ENCODE measurements around the gene NR1D1. TPM values are rescaled to one million over a fixed set of nuclear protein-coding genes. Genes with fewer than 3 reads are reported as not detected.

NR1D1 gene
- total and polyA plus RNA-seq, 2 of the 13 experiments (the other 11 are each of a cell fraction or from before 2014, with no cell fraction given): 2.1 to 2.7 TPM

DNA sequence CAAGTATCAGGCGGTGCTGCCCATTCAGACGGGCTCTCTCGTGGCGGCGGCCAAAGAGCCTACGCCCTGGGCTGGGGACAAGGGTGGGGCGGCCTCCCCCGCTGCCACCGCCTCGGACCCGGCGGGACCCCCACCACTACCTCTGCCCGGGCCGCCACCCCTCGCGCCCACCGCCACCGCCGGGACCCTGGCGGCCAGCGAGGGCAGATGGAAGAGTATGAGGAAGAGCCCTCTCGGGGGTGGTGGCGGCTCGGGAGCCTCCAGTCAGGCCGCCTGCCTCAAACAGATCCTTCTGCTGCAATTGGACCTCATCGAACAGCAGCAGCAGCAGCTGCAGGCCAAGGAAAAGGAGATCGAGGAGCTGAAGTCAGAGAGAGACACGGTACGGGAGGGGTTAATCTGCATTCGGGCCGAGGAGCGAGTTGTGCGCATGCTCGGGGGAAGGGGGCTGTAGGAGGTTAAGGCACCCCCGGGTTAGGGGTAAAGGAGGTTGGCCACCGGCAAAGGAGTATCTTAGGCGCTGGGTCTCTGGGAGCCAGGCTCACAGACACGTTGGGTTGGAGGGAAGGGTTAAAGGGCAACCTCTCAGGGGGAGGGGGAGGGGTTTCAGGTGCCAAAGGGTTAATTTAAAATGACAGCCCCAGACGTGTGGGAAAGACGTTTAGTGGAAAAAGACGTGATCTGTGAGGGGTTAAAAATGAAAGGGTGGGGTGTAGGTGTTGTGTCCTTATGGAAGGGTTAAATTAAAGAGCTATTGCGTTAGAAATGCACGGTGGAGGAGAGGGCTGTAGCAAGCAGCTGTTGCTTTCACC is 22.8 kb upstream of the NR1D1 start (continued):
- TF ChIP-seq ZNF138 (CRISPR knock-in tag; IDR thresholded peaks at IDR 0.05; ENCODE audit: low read depth) (no peak), KMT2A (CRISPR knock-in tag; IDR thresholded peaks at IDR 0.05) (no peak; the same call in 1 of the 2 replicates), MAFG (CRISPR knock-in tag; IDR thresholded peaks at IDR 0.05) (no peak; the same call in 1 of the 2 replicates), KLF9 (CRISPR knock-in tag; IDR thresholded peaks at IDR 0.05; ENCODE audit: low read depth) (no peak), ISX (CRISPR knock-in tag; conservative IDR thresholded peaks at IDR 0.05) (no peak), ZNF562 (CRISPR knock-in tag; IDR thresholded peaks at IDR 0.05; ENCODE audit: borderline replicate concordance) (no peak), NR2F1 (CRISPR knock-in tag; IDR thresholded peaks at IDR 0.05) (peak in 1 of 2 experiments; percentile 85; a peak in 2 of 4 replicates), ATF7-NPFF (CRISPR knock-in tag; IDR thresholded peaks at IDR 0.05; ENCODE audit: low read depth) (peak; percentile 58; the same call in 1 of the 2 replicates), NFYC (CRISPR knock-in tag; IDR thresholded peaks at IDR 0.05) (no peak), TBL1XR1 (IDR thresholded peaks at IDR 0.05; ENCODE audit: borderline replicate concordance, low read length, partially characterized antibody) (peak; percentile 51), RFX3 (CRISPR knock-in tag; IDR thresholded peaks at IDR 0.05) (no peak), ZNF772 (CRISPR knock-in tag; IDR thresholded peaks at IDR 0.05) (peak; percentile 46; the same call in 1 of the 2 replicates), YEATS2 (CRISPR knock-in tag; IDR thresholded peaks at IDR 0.05; ENCODE audit: borderline replicate concordance) (no peak), JUNB (CRISPR knock-in tag; IDR thresholded peaks at IDR 0.05; ENCODE audit: borderline replicate concordance) (no peak), TOE1 (CRISPR knock-in tag; IDR thresholded peaks at IDR 0.05) (no peak), KLF6 (CRISPR knock-in tag; IDR thresholded peaks at IDR 0.05) (no peak), ZNF781 (CRISPR knock-in tag; IDR thresholded peaks at IDR 0.05; ENCODE audit: borderline replicate concordance, not compliant biosample characterization) (peak; percentile 63), PAF1 (CRISPR knock-in tag; IDR thresholded peaks at IDR 0.05) (no peak)
- TF ChIP-seq, protein P1, sequence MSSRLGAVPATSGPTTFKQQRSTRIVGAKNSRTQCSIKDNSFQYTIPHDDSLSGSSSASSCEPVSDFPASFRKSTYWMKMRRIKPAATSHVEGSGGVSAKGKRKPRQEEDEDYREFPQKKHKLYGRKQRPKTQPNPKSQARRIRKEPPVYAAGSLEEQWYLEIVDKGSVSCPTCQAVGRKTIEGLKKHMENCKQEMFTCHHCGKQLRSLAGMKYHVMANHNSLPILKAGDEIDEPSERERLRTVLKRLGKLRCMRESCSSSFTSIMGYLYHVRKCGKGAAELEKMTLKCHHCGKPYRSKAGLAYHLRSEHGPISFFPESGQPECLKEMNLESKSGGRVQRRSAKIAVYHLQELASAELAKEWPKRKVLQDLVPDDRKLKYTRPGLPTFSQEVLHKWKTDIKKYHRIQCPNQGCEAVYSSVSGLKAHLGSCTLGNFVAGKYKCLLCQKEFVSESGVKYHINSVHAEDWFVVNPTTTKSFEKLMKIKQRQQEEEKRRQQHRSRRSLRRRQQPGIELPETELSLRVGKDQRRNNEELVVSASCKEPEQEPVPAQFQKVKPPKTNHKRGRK (CRISPR knock-in tag; IDR thresholded peaks at IDR 0.05): no peak
- TF ChIP-seq, protein P2, sequence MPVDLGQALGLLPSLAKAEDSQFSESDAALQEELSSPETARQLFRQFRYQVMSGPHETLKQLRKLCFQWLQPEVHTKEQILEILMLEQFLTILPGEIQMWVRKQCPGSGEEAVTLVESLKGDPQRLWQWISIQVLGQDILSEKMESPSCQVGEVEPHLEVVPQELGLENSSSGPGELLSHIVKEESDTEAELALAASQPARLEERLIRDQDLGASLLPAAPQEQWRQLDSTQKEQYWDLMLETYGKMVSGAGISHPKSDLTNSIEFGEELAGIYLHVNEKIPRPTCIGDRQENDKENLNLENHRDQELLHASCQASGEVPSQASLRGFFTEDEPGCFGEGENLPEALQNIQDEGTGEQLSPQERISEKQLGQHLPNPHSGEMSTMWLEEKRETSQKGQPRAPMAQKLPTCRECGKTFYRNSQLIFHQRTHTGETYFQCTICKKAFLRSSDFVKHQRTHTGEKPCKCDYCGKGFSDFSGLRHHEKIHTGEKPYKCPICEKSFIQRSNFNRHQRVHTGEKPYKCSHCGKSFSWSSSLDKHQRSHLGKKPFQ (CRISPR knock-in tag; IDR thresholded peaks at IDR 0.05; ENCODE audit: insufficient replicate concordance): peak; percentile 1
- TF ChIP-seq, protein P3, sequence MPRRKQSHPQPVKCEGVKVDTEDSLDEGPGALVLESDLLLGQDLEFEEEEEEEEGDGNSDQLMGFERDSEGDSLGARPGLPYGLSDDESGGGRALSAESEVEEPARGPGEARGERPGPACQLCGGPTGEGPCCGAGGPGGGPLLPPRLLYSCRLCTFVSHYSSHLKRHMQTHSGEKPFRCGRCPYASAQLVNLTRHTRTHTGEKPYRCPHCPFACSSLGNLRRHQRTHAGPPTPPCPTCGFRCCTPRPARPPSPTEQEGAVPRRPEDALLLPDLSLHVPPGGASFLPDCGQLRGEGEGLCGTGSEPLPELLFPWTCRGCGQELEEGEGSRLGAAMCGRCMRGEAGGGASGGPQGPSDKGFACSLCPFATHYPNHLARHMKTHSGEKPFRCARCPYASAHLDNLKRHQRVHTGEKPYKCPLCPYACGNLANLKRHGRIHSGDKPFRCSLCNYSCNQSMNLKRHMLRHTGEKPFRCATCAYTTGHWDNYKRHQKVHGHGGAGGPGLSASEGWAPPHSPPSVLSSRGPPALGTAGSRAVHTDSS (CRISPR knock-in tag; conservative IDR thresholded peaks at IDR 0.05): no peak
- TF ChIP-seq, protein P4, sequence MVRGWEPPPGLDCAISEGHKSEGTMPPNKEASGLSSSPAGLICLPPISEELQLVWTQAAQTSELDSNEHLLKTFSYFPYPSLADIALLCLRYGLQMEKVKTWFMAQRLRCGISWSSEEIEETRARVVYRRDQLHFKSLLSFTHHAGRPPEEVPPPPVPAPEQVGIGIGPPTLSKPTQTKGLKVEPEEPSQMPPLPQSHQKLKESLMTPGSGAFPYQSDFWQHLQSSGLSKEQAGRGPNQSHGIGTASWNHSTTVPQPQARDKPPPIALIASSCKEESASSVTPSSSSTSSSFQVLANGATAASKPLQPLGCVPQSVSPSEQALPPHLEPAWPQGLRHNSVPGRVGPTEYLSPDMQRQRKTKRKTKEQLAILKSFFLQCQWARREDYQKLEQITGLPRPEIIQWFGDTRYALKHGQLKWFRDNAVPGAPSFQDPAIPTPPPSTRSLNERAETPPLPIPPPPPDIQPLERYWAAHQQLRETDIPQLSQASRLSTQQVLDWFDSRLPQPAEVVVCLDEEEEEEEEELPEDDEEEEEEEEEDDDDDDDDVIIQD (CRISPR knock-in tag; IDR thresholded peaks at IDR 0.05; ENCODE audit: low read depth): no peak
- TF ChIP-seq, protein P5, sequence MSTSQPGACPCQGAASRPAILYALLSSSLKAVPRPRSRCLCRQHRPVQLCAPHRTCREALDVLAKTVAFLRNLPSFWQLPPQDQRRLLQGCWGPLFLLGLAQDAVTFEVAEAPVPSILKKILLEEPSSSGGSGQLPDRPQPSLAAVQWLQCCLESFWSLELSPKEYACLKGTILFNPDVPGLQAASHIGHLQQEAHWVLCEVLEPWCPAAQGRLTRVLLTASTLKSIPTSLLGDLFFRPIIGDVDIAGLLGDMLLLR (CRISPR knock-in tag; IDR thresholded peaks at IDR 0.05): no peak
